Measurements from ENCODE around the gene TMEM59. TPM values are rescaled to one million over a fixed set of nuclear protein-coding genes. Genes with fewer than 3 reads are reported as not detected.

Gene TMEM59
- total and polyA plus RNA-seq, 10 donors: 73.1 to 295 (median 223) TPM

GRCh38 chr1:54070171-54070837, 17.3 kb upstream of the TMEM59 start:
- Histone ChIP-seq H3K4me1 (peaks cover 0 to 9% (median 2%) of the 10 kb centered on the region in 6 donors), H3K4me3 (no peak overlapping the region), H3K9me3 (no peaks in the 10 kb centered on the region), H3K27me3 (replicated peaks in 1 of 7) (no peaks in the 10 kb centered on the region), H3K27ac (no peak overlapping the region), H3K36me3 (peaks cover 0 to 50% (median 4%) of the 10 kb centered on the region in 6 donors)
- DNase-seq: no peak
- WGBS, 5 donors: 8 to 14% (median 11%) methylated on average over 2 of the region's 2 CpGs
- peak; percentile 48 to 88 (median 73) for TF ChIP-seq CTCF (IDR thresholded peaks at IDR 0.05 in 8 of 11, conservative IDR thresholded peaks at IDR 0.05 in 3 of 11)
- TF ChIP-seq POLR2AphosphoS5 (IDR thresholded peaks at IDR 0.05): no peak
- intact Hi-C loops (cut with DNase I; ENCODE audit: low total_unique reads): loop anchor here (5.0 kb wide), 2 partner anchors 337 to 417 kb away; partner anchors contain the start of gene SSBP3

DNA sequence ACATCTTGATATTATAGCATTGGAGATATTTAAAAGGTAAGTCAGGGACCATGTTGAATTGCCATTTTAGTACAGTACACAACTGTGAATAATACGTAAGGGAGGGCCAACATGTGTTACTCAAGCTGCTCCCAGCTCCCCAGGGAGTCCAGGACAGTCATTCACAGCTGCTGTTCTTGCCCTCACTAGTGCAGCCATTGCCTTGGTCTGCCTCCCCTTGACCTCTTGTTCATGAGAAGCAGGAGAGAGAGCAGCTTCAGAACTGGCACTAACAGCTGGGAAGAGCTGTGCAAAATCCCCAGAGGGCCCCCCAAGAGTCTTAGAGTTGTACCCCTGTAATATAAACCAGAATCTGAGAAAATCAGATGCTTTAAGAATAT, 16.8 kb upstream of the TMEM59 start:
- WGBS, 5 donors: 33 to 68% (median 59%) methylated on average over 1 of the region's 1 CpG
- H3K27ac ChIP-seq: no peak overlapping the region

GRCh38 chr1:54064299-54064698, 11.3 kb upstream of the TMEM59 start:
- Histone ChIP-seq H3K27ac (no peak overlapping the region), H3K4me1 (no peaks in the 10 kb centered on the region), H3K27me3 (replicated peaks in 1 of 7) (no peaks in the 10 kb centered on the region), H3K4me3 (no peak overlapping the region), H3K9me3 (no peaks in the 10 kb centered on the region), H3K36me3 (peaks cover 0 to 21% (median 0%) of the 10 kb centered on the region in 6 donors)
- no peak for DNase-seq
- intact Hi-C loops (cut with DNase I; ENCODE audit: low total_unique reads): loop anchor here (10.0 kb wide), 1 partner anchor 741 kb away; the partner anchor contains the start of gene TTC22
- WGBS, 5 donors: 88 to 98% (median 97%) methylated on average over 5 of the region's 5 CpGs
- TF ChIP-seq POLR2A (IDR thresholded peaks at IDR 0.05) (no peak), CTCF (IDR thresholded peaks at IDR 0.05 in 8 of 11, conservative IDR thresholded peaks at IDR 0.05 in 3 of 11) (no peak), POLR2AphosphoS5 (IDR thresholded peaks at IDR 0.05) (no peak)

More for the DNA sequence above, 16.8 kb upstream of the TMEM59 start:
- TF ChIP-seq POLR2A (IDR thresholded peaks at IDR 0.05) (no peak), POLR2AphosphoS5 (IDR thresholded peaks at IDR 0.05) (no peak), CTCF (IDR thresholded peaks at IDR 0.05 in 8 of 11, conservative IDR thresholded peaks at IDR 0.05 in 3 of 11) (no peak)
- no peaks in the 10 kb centered on the region for H3K27me3 ChIP-seq (replicated peaks in 1 of 7)
- no peak overlapping the region for H3K4me3 ChIP-seq
- intact Hi-C loops (cut with DNase I; ENCODE audit: low total_unique reads): loop anchor here (5.0 to 10.0 kb wide), 3 partner anchors 338 to 735 kb away; partner anchors contain the start of genes SSBP3 and TTC22
- no peak for DNase-seq
- no peaks in the 10 kb centered on the region for H3K9me3 ChIP-seq
- H3K36me3 ChIP-seq: peaks cover 0 to 50% (median 4%) of the 10 kb centered on the region in 6 donors
- peaks cover 0 to 9% (median 2%) of the 10 kb centered on the region in 6 donors for H3K4me1 ChIP-seq

GRCh38 chr1:54054438-54054749, 1.4 kb upstream of the TMEM59 start:
- H3K27ac ChIP-seq: peak overlapping the region in 5 of 8 donors; percentile 96 to 100 (median 99)

More at GRCh38 chr1:54054438-54054749, 1.4 kb upstream of the TMEM59 start:
- Histone ChIP-seq H3K4me3 (peak overlapping the region; percentile 61 to 97 (median 90)), H3K9me3 (no peaks in the 10 kb centered on the region), H3K27me3 (replicated peaks in 1 of 7) (no peaks in the 10 kb centered on the region), H3K4me1 (peaks cover 33 to 57% (median 48%) of the 10 kb centered on the region in 6 donors), H3K36me3 (peaks cover 0 to 37% (median 0%) of the 10 kb centered on the region in 6 donors)
- intact Hi-C loops (cut with DNase I; ENCODE audit: low total_unique reads): no loop called here
- no peak for DNase-seq
- no peak for TF ChIP-seq POLR2A (IDR thresholded peaks at IDR 0.05)
- no peak for TF ChIP-seq POLR2AphosphoS5 (IDR thresholded peaks at IDR 0.05)
- no peak for TF ChIP-seq CTCF (IDR thresholded peaks at IDR 0.05 in 8 of 11, conservative IDR thresholded peaks at IDR 0.05 in 3 of 11)
- WGBS, 5 donors: 10 to 21% (median 17%) methylated on average over 5 of the region's 5 CpGs

Data from spleen (tissue), 11 donors.